A673 (cell line): ENCODE results near the gene WDR72. TPM values are rescaled to one million over a fixed set of nuclear protein-coding genes. Genes with fewer than 3 reads are reported as not detected.
"Not testable (repeated sequence)": the region's sequence is repeated elsewhere in the genome, so short reads cannot be mapped to it uniquely, and the experiment has no call there.

Source experiments
- BruUV-seq: library from RNA; stranded (reverse); fragments of 400-500 nt; replicated peaks from 2 replicates; lab custom pipeline; 2021; lab: Mats Ljungman, UMichigan
- CTCF ChIA-PET: fragments of 300-600 bp; sonication (Branson Sonifier 250); formaldehyde crosslinking; loops from one replicate; lab custom pipeline; 2022; ENCODE audit warnings: antibody characterized with exemption; lab: Charles Lee
- POLR2A ChIA-PET: fragments of 300-600 bp; sonication (Branson Sonifier 250); formaldehyde crosslinking; loops from one replicate; lab custom pipeline; 2022; ENCODE audit warnings: antibody characterized with exemption; ENCODE audit not compliant: low non-redundant PET; lab: Charles Lee
- DNase-seq: peaks from one replicate; pipeline ENCODE4 v3.0.0-alpha.2; 2015; ENCODE audit warnings: low spot score
- H3K27ac ChIP-seq: fragments of 200-600 bp; sonication (generic); 2 replicates; pipeline ENCODE4 v1.5.1; 2016; ENCODE audit warnings: mixed run types, low read depth, mild to moderate bottlenecking, mixed read lengths, antibody characterized with exemption, low read length; ENCODE audit not compliant: poor library complexity, severe bottlenecking
- H3K27me3 ChIP-seq: fragments of 200-600 bp; sonication (generic); replicated peaks from 2 replicates; pipeline ENCODE4 v1.6.1; 2017; ENCODE audit warnings: mixed run types, low read depth, mild to moderate bottlenecking, mixed read lengths, antibody characterized with exemption, low read length; ENCODE audit not compliant: insufficient read depth, poor library complexity
- H3K36me3 ChIP-seq: fragments of 200-600 bp; sonication (generic); 2 replicates; pipeline ENCODE4 v1.6.1; 2016; ENCODE audit warnings: mixed run types, mild to moderate bottlenecking, mixed read lengths, antibody characterized with exemption, low read length; ENCODE audit not compliant: insufficient read depth, poor library complexity, severe bottlenecking
- H3K4me1 ChIP-seq: fragments of 200-600 bp; sonication (generic); 2 replicates; pipeline ENCODE4 v1.6.1; 2017; ENCODE audit warnings: mixed run types, mild to moderate bottlenecking, mixed read lengths, antibody characterized with exemption, low read length; ENCODE audit not compliant: insufficient read depth, poor library complexity, severe bottlenecking
- H3K4me3 ChIP-seq: fragments of 200-600 bp; sonication (generic); 2 replicates; pipeline ENCODE4 v1.5.1; 2016; ENCODE audit warnings: low read depth, mixed run types, mild to moderate bottlenecking, mixed read lengths, low read length; ENCODE audit not compliant: poor library complexity, severe bottlenecking
- H3K9me3 ChIP-seq: fragments of 200-600 bp; sonication (generic); 2 replicates; pipeline ENCODE4 v1.6.1; 2016; ENCODE audit warnings: mixed run types, low read depth, mild to moderate bottlenecking, mixed read lengths, antibody characterized with exemption, low read length; ENCODE audit not compliant: poor library complexity, severe bottlenecking
- EZH2 ChIP-seq: fragments of 200-600 bp; sonication (generic); IDR thresholded peaks from 2 replicates; pipeline ENCODE4 v1.6.1; 2017; ENCODE audit warnings: borderline replicate concordance, low read depth, mild to moderate bottlenecking, mixed read lengths, antibody characterized with exemption, low read length; ENCODE audit not compliant: poor library complexity, severe bottlenecking
- intact Hi-C: fragments of 100-400 bp; cut with micrococcal nuclease; formaldehyde crosslinking; loops from one replicate; pipeline ENCODE4 v1.10.0; 2022; ENCODE audit not compliant: unreplicated experiment
- total RNA-seq: library from RNA; stranded (reverse); gene quantifications from 2 replicates; pipeline ENCODE4 v1.2.3, GENCODE V29; 2021
- TF ChIP-seq, protein P1 (sequence below): fragments of 300-800, 200-600 bp; sonication (generic); conservative IDR thresholded peaks from 2 replicates; pipeline ENCODE4 v1.5.1; 2017; ENCODE audit warnings: low read depth, mild to moderate bottlenecking, antibody characterized with exemption, low read length, moderate library complexity, mixed read lengths

WDR72 gene
- total RNA-seq, 1 experiment from 2014 or later = not detected

DNA sequence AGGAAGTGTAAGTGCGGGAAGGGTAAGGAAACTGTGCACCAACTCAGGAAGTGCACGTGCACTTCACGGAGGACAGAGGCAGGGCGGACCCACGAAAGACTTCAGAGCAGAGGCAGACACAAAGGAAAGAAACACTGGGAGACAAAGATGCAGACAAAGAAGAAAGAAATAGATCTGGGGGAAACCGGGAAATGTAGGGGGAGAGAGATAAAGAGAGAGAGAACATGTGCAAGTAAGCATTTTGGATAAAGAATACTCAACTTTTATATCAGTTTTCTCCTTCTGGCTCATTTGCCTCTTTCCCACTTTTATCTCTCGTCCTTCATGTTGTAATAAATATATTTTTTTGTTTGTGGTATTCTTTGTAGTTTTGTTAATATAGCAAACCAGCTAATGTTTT lies 204.2 kb downstream of the WDR72 start:
- TF ChIP-seq, protein P1, sequence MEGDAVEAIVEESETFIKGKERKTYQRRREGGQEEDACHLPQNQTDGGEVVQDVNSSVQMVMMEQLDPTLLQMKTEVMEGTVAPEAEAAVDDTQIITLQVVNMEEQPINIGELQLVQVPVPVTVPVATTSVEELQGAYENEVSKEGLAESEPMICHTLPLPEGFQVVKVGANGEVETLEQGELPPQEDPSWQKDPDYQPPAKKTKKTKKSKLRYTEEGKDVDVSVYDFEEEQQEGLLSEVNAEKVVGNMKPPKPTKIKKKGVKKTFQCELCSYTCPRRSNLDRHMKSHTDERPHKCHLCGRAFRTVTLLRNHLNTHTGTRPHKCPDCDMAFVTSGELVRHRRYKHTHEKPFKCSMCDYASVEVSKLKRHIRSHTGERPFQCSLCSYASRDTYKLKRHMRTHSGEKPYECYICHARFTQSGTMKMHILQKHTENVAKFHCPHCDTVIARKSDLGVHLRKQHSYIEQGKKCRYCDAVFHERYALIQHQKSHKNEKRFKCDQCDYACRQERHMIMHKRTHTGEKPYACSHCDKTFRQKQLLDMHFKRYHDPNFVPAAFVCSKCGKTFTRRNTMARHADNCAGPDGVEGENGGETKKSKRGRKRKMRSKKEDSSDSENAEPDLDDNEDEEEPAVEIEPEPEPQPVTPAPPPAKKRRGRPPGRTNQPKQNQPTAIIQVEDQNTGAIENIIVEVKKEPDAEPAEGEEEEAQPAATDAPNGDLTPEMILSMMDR = no peak
- no peak for TF ChIP-seq EZH2
- intact Hi-C loops = no loop called here
- H3K4me3 ChIP-seq = no peak overlapping the region
- BruUV-seq = no TSS peak
- no peaks in the 10 kb centered on the region for H3K27me3 ChIP-seq
- no peak for DNase-seq
- H3K4me1 ChIP-seq = no peaks in the 10 kb centered on the region
- H3K36me3 ChIP-seq = no peaks in the 10 kb centered on the region
- POLR2A ChIA-PET = no interaction called here
- no peak overlapping the region for H3K27ac ChIP-seq
- no peaks in the 10 kb centered on the region for H3K9me3 ChIP-seq
- CTCF ChIA-PET = no interaction called here

DNA sequence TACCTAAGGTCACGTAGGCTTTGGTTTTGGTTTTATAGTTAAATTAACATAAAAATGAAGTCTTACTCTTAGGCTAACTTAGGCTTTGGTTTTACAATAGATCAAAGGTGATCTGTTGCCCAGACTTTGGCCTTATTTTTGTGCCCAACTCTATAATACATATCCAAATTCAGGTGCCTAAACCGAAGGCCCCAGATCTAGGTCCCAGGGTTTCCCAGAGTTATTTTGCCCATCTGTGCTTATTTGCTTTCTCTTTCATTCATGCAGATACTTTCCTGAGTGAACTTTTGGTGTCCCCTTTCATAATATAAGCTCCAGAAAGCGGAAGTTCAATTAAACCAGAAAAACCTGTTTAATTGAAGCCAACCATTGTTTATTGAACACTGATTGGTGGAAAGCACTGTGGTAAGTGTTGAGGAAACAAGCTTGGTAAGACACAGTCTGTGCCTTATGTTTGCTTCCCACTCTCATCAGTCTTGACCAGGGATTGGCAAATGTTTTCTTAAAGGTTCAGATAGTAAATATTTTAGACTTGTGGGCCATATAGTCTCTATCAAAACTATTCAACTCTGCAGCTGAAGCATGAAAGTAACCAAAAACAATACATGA lies 209.7 kb downstream of the WDR72 start:
- no peaks in the 10 kb centered on the region for H3K4me1 ChIP-seq
- DNase-seq = no peak
- CTCF ChIA-PET = no interaction called here
- H3K4me3 ChIP-seq = no peak overlapping the region
- H3K27ac ChIP-seq = no peak overlapping the region
- intact Hi-C loops = no loop called here
- H3K9me3 ChIP-seq = no peaks in the 10 kb centered on the region
- POLR2A ChIA-PET = no interaction called here
- TF ChIP-seq, protein P1 = no peak
- TF ChIP-seq EZH2 = no peak
- BruUV-seq = no TSS peak
- H3K27me3 ChIP-seq = no peaks in the 10 kb centered on the region
- H3K36me3 ChIP-seq = no peaks in the 10 kb centered on the region

DNA sequence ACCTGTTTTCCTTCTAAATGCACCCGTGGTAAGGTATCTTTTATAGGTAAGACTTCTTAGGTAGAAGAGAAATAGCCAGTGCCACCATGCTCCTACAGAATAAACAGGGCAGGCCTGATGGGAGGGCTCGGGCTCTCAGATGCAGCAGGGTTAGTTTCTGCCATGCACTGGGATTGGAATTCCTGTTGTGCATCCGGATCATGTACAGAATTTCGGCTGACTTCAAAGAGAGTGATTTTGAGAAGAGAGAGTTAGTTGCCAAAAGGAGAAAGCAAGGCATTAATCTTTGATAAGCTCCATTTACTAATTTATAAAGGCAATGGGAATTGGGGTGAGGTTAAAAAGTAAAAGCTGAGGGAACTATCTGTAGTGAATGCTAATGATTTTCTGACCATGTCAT lies 211.2 kb downstream of the WDR72 start:
- no peak for DNase-seq
- Histone ChIP-seq H3K36me3 (no peaks in the 10 kb centered on the region), H3K9me3 (no peaks in the 10 kb centered on the region), H3K27ac (no peak overlapping the region), H3K27me3 (no peaks in the 10 kb centered on the region), H3K4me1 (no peaks in the 10 kb centered on the region), H3K4me3 (no peak overlapping the region)
- intact Hi-C loops = no loop called here
- CTCF ChIA-PET = no interaction called here
- no TSS peak for BruUV-seq
- no peak for TF ChIP-seq EZH2
- TF ChIP-seq, protein P1 = no peak
- POLR2A ChIA-PET = no interaction called here

DNA sequence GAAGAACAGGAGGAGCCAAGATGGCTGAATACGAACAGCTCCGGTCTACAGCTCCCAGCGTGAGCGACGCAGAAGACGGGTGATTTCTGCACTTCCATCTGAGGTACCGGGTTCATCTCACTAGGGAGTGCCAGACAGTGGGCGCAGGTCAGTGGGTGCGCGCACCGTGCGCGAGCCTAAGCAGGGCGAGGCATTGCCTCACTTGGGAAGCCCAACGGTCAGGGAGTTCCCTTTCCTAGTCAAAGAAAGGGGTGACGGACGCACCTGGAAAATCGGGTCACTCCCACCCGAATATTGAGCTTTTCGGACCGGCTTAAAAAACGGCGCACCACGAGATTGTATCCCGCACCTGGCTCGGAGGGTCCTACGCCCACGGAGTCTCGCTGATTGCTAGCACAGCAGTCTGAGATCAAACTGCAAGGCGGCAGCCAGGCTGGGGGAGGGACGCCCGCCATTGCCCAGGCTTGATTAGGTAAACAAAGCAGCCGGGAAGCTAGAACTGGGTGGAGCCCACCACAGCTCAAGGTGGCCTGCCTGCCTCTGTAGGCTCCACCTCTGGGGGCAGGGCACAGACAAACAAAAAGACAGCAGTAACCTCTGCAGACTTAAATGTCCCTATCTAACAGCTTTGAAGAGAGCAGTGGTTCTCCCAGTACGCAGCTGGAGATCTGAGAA lies 218.7 kb downstream of the WDR72 start:
- H3K4me3 ChIP-seq, intact Hi-C loops, H3K27ac ChIP-seq, POLR2A ChIA-PET, BruUV-seq, CTCF ChIA-PET, H3K27me3 ChIP-seq, DNase-seq, H3K36me3 ChIP-seq, H3K4me1 ChIP-seq: not testable (repeated sequence)
- H3K9me3 ChIP-seq = peaks cover 12% of the 10 kb centered on the region
